HL-60 (cell line): ENCODE data around the gene GPBP1.

Source experiments
- DNase-seq, 2 experiments: peaks; one replicate each; pipeline ENCODE4 v3.0.0-alpha.2; 2010 to 2020; ENCODE audit warnings: low read depth in 1 of 2, low spot score in 1 of 2
- H3K27ac ChIP-seq: fragments of 250-450 bp; sonication (Bioruptor Pico); replicated peaks from 2 replicates; pipeline ENCODE4 v1.5.1; 2020; ENCODE audit warnings: mild to moderate bottlenecking, moderate library complexity
- H3K27me3 ChIP-seq: fragments of 250-450 bp; sonication (Bioruptor Pico); 2 replicates; pipeline ENCODE4 v1.5.1; 2021; ENCODE audit warnings: mild to moderate bottlenecking, moderate library complexity; ENCODE audit not compliant: insufficient read depth, poor library complexity, severe bottlenecking
- H3K4me3 ChIP-seq: replicated peaks from 2 replicates; pipeline ENCODE4 v1.5.1; 2011; ENCODE audit warnings: mild to moderate bottlenecking, control low read depth, low read length; ENCODE audit not compliant: insufficient read depth
- CTCF ChIP-seq: IDR thresholded peaks from one replicate; pipeline ENCODE4 v1.5.1; 2011; ENCODE audit warnings: low read length, control low read depth, inconsistent platforms; ENCODE audit not compliant: insufficient read depth
- GABPA ChIP-seq: IDR thresholded peaks from 2 replicates; pipeline ENCODE4 v1.6.1; 2012; ENCODE audit warnings: low read depth
- POLR2AphosphoS5 ChIP-seq: IDR thresholded peaks from 2 replicates; pipeline ENCODE4 v1.6.1; 2012; ENCODE audit warnings: low read depth
- REST ChIP-seq: IDR thresholded peaks from 2 replicates; pipeline ENCODE4 v1.6.1; 2012; ENCODE audit warnings: low read depth; ENCODE audit not compliant: insufficient replicate concordance
- SPI1 ChIP-seq: IDR thresholded peaks from 2 replicates; pipeline ENCODE4 v1.6.1; 2012; ENCODE audit warnings: low read depth, mild to moderate bottlenecking, borderline replicate concordance

GPBP1 gene

GRCh38 chr5:57225553-57225952 is 51.7 kb downstream of the GPBP1 start:
- no peak for DNase-seq
- TF ChIP-seq GABPA, result no peak
- no peak for TF ChIP-seq REST
- TF ChIP-seq SPI1, result no peak
- no peak for TF ChIP-seq POLR2AphosphoS5
- TF ChIP-seq CTCF, result no peak
- Histone ChIP-seq H3K27me3 (no peaks in the 10 kb centered on the region), H3K4me3 (no peak overlapping the region), H3K27ac (no peak overlapping the region)

GRCh38 chr5:57229313-57229712 is 55.5 kb downstream of the GPBP1 start:
- TF ChIP-seq POLR2AphosphoS5, result no peak
- no peak for TF ChIP-seq REST
- no peak overlapping the region for H3K4me3 ChIP-seq
- DNase-seq, result no peak
- no peak overlapping the region for H3K27ac ChIP-seq
- H3K27me3 ChIP-seq, result no peaks in the 10 kb centered on the region

DNA sequence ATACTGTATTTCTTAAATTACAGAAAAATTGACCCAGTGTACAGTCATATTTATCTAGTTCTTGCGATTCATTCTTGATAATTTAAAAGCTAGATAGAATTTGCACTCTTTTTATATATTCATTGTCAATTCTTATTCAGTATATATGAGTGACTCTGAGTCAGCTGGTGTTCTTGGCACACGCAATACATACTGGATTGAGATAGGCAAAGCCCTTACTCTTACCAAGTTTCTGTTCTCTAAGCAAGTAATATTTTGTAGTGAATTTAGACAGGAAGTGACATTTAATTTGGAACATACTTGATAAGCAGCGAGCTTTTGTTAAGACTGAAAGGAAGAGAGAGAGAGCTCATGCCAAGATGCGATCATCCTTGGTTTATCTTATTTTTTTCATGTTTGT is 57.7 kb downstream of the GPBP1 start:
- Histone ChIP-seq H3K4me3 (no peak overlapping the region), H3K27ac (no peak overlapping the region), H3K27me3 (no peaks in the 10 kb centered on the region)
- TF ChIP-seq CTCF, result no peak
- no peak for TF ChIP-seq POLR2AphosphoS5
- TF ChIP-seq REST, result no peak
- DNase-seq, result no peak
